Endothelial cell of umbilical vein (primary cell): Measurements from ENCODE around the gene HMG20A. TPM values are rescaled to one million over a fixed set of nuclear protein-coding genes. Genes with fewer than 3 reads are reported as not detected.
A peak's percentile ranks its signal among the peaks of the same experiment; 100 is the strongest.

Source experiments
- BruUV-seq: library from RNA; stranded (reverse); fragments of 400-500 nt; replicated peaks from 2 replicates; lab custom pipeline; 2021; lab: Mats Ljungman, UMichigan
- CTCF ChIA-PET: fragments of 300-600, 350-600 bp; sonication (Branson Sonifier 250); formaldehyde crosslinking; loops from one replicate; lab custom pipeline; 2021; ENCODE audit warnings: antibody characterized with exemption, inconsistent platforms; lab: Charles Lee
- POLR2A ChIA-PET: fragments of 300-600, 350-600 bp; sonication (Branson Sonifier 250); formaldehyde crosslinking; loops from one replicate; lab custom pipeline; 2021; ENCODE audit warnings: antibody characterized with exemption, inconsistent platforms; lab: Charles Lee
- DNase-seq: peaks from one replicate; pipeline ENCODE4 v3.0.0-alpha.2; 2011; ENCODE audit warnings: low read depth, low spot score
- FAIRE-seq: peaks from 2 replicates; lab custom pipeline; 2011; peaks lifted over from hg19 to GRCh38; lab: Jason Lieb, UNC
- H2AFZ ChIP-seq: 2 replicates; pipeline ENCODE4 v1.6.0; 2012; ENCODE audit warnings: low read depth, low read length, control low read depth, inconsistent platforms
- H3K27ac ChIP-seq: 2 replicates; pipeline ENCODE4 v1.5.1; 2011; ENCODE audit warnings: low read depth, mild to moderate bottlenecking, control low read depth, low read length, moderate library complexity; ENCODE audit not compliant: insufficient read depth
- H3K27me3 ChIP-seq, 2 experiments: 2 replicates each; pipeline versions ENCODE4 v1.6.0 to v1.6.1; 2011; ENCODE audit warnings: low read length in 2 of 2, mixed read lengths in 1 of 2; ENCODE audit not compliant: control insufficient read depth in 2 of 2, insufficient read depth in 2 of 2
- H3K36me3 ChIP-seq, 2 experiments: 2 replicates in 1 of 2; 3 replicates in 1 of 2; pipeline ENCODE4 v1.5.1; 2011; ENCODE audit warnings: low read length in 2 of 2, mild to moderate bottlenecking in 1 of 2, moderate library complexity in 1 of 2; ENCODE audit not compliant: control insufficient read depth in 2 of 2, insufficient read depth in 2 of 2; ENCODE audit errors: extremely low read depth in 1 of 2
- H3K4me1 ChIP-seq: 3 replicates; pipeline ENCODE4 v1.5.1; 2011; ENCODE audit warnings: mild to moderate bottlenecking, low read length; ENCODE audit not compliant: control insufficient read depth, insufficient read depth; ENCODE audit errors: extremely low read depth
- H3K4me2 ChIP-seq: 2 replicates; pipeline ENCODE4 v1.6.1; 2011; ENCODE audit warnings: low read length, control low read depth, mixed read lengths; ENCODE audit not compliant: insufficient read depth
- H3K4me3 ChIP-seq, 3 experiments: fragments of 200-600 bp in 1 of 3; sonication (generic), shearing (Covaris generic) in 1 of 3; replicated peaks in 1 of 3; 2 replicates each; pipeline ENCODE4 v1.5.1; 2011 to 2016; ENCODE audit warnings: control low read depth in 3 of 3, low read length in 3 of 3, mild to moderate bottlenecking in 2 of 3, inconsistent platforms in 1 of 3, low read depth in 1 of 3, moderate library complexity in 1 of 3; ENCODE audit not compliant: insufficient read depth in 1 of 3
- H3K79me2 ChIP-seq: 2 replicates; pipeline ENCODE4 v1.6.0; 2012; ENCODE audit warnings: low read length, inconsistent platforms; ENCODE audit not compliant: control insufficient read depth, insufficient read depth
- H3K9ac ChIP-seq: replicated peaks from 2 replicates; pipeline ENCODE3; 2011; ENCODE audit warnings: low read length, control low read depth; ENCODE audit not compliant: insufficient read depth; ENCODE audit errors: extremely low read depth
- H3K9me1 ChIP-seq: replicated peaks from 3 replicates; pipeline ENCODE4 v1.6.0; 2011; ENCODE audit warnings: mild to moderate bottlenecking, low read length; ENCODE audit not compliant: control insufficient read depth, insufficient read depth; ENCODE audit errors: extremely low read depth
- H3K9me3 ChIP-seq: replicated peaks from 2 replicates; pipeline ENCODE4 v1.5.1; 2012; ENCODE audit warnings: low read length, inconsistent platforms; ENCODE audit not compliant: control insufficient read depth, insufficient read depth
- H4K20me1 ChIP-seq: replicated peaks from 2 replicates; pipeline ENCODE3; 2011; ENCODE audit warnings: mild to moderate bottlenecking, low read length; ENCODE audit not compliant: control insufficient read depth, insufficient read depth; ENCODE audit errors: extremely low read depth
- CTCF ChIP-seq, 2 donors: IDR thresholded peaks; 1 replicate in 1 of 2; 2 replicates in 1 of 2; pipeline ENCODE4 v1.5.1; 2011; ENCODE audit warnings: low read length in 2 of 2, mild to moderate bottlenecking in 2 of 2, moderate library complexity in 2 of 2, control low read depth in 1 of 2, inconsistent platforms in 1 of 2, low read depth in 1 of 2; ENCODE audit not compliant: insufficient read depth in 1 of 2; ENCODE audit errors: extremely low read depth in 1 of 2
- FOS ChIP-seq: IDR thresholded peaks from 2 replicates; pipeline ENCODE4 v1.6.1; 2011; ENCODE audit warnings: mild to moderate bottlenecking, low read length, moderate library complexity, borderline replicate concordance; ENCODE audit not compliant: insufficient read depth
- GATA2 ChIP-seq: IDR thresholded peaks from 2 replicates; pipeline ENCODE4 v1.7.0; 2011; ENCODE audit warnings: low read depth, mild to moderate bottlenecking, moderate library complexity, mixed read lengths, low read length; ENCODE audit not compliant: insufficient read length, insufficient read depth
- JUN ChIP-seq: IDR thresholded peaks from 2 replicates; pipeline ENCODE4 v1.6.1; 2011; ENCODE audit warnings: borderline replicate concordance, low read depth; ENCODE audit not compliant: insufficient read length, insufficient read depth
- MYC ChIP-seq: IDR thresholded peaks from one replicate; pipeline ENCODE4 v1.6.1; 2011; ENCODE audit warnings: mild to moderate bottlenecking, low read depth, low read length
- POLR2A ChIP-seq: IDR thresholded peaks from 2 replicates; pipeline ENCODE4 v1.6.1; 2012; ENCODE audit warnings: low read depth, mild to moderate bottlenecking, control low read depth, low read length
- POLR2AphosphoS5 ChIP-seq: IDR thresholded peaks from 2 replicates; pipeline ENCODE4 v1.6.1; 2012; ENCODE audit warnings: low read depth, mild to moderate bottlenecking, control low read depth, low read length, moderate library complexity; ENCODE audit not compliant: insufficient read depth
- dilution Hi-C: fragments of 300-500 bp; cut with MboI; formaldehyde crosslinking; loops from one replicate; pipeline ENCODE4 v1.15.0; 2019; ENCODE audit warnings: low sequenced_read_pairs; ENCODE audit not compliant: extremely low pct_ligation_motif_present
- intact Hi-C: fragments of 100-400 bp; cut with micrococcal nuclease; formaldehyde crosslinking; loops from one replicate; pipeline ENCODE4 v1.10.0; 2022
- polyA plus RNA-seq, 4 experiments: library from polyadenylated mRNA; depleted of rRNA in 3 of 4; stranded (reverse) in 3 of 4; unstranded in 1 of 4; fragments of >200 nt; gene quantifications; 2 replicates each; pipeline versions ENCODE4 v1.2.1 to v1.2.3, GENCODE V29; 2011 to 2012; ENCODE audit warnings: missing spikeins in 1 of 4
- total RNA-seq: library from RNA; stranded (reverse); gene quantifications from 2 replicates; pipeline ENCODE4 v1.2.3, GENCODE V29; 2021
- TF ChIP-seq, protein P1 (sequence below): IDR thresholded peaks from 2 replicates; pipeline ENCODE4 v1.6.1; 2011; ENCODE audit not compliant: insufficient read depth, insufficient read length

The HMG20A gene
- total and polyA plus RNA-seq, 2 donors (not counting 3 experiments of a cell fraction or from before 2014, with no cell fraction given), result 35.8 to 44.0 TPM

GRCh38 chr15:77494964-77495363 lies 74.3 kb downstream of the HMG20A start:
- peak overlapping the region; percentile 94 for H3K27ac ChIP-seq
- no peaks in the 10 kb centered on the region for H4K20me1 ChIP-seq
- no peaks in the 10 kb centered on the region for H3K36me3 ChIP-seq
- FAIRE-seq (no peak), DNase-seq (no peak)
- H3K9me3 ChIP-seq, result no peaks in the 10 kb centered on the region
- TF ChIP-seq POLR2AphosphoS5, result no peak
- TF ChIP-seq POLR2A, result no peak
- intact Hi-C loops, result loop anchor here (1.0 to 5.0 kb wide), 2 partner anchors 8 to 168 kb away; no protein-coding TSS in a partner anchor
- no peak overlapping the region for H3K4me3 ChIP-seq
- no peaks in the 10 kb centered on the region for H3K27me3 ChIP-seq
- CTCF ChIA-PET, result interaction anchor here (1.4 to 6.7 kb wide), 5 partner anchors 14 to 375 kb away, joined by 5 to 96 read pairs (median 58); partner anchors contain the start of gene PEAK1
- peaks cover 53% of the 10 kb centered on the region for H3K4me1 ChIP-seq
- H2AFZ ChIP-seq, result no peak overlapping the region
- no peak overlapping the region for H3K4me2 ChIP-seq
- POLR2A ChIA-PET, result interaction anchor here (1.1 kb wide), 1 partner anchor 13 kb away, joined by 3 read pairs; no protein-coding TSS in a partner anchor
- H3K9ac ChIP-seq, result no peak overlapping the region
- H3K79me2 ChIP-seq, result no peaks in the 10 kb centered on the region
- BruUV-seq, result no TSS peak
- dilution Hi-C loops, result no loop called here
- no peaks in the 10 kb centered on the region for H3K9me1 ChIP-seq

DNA sequence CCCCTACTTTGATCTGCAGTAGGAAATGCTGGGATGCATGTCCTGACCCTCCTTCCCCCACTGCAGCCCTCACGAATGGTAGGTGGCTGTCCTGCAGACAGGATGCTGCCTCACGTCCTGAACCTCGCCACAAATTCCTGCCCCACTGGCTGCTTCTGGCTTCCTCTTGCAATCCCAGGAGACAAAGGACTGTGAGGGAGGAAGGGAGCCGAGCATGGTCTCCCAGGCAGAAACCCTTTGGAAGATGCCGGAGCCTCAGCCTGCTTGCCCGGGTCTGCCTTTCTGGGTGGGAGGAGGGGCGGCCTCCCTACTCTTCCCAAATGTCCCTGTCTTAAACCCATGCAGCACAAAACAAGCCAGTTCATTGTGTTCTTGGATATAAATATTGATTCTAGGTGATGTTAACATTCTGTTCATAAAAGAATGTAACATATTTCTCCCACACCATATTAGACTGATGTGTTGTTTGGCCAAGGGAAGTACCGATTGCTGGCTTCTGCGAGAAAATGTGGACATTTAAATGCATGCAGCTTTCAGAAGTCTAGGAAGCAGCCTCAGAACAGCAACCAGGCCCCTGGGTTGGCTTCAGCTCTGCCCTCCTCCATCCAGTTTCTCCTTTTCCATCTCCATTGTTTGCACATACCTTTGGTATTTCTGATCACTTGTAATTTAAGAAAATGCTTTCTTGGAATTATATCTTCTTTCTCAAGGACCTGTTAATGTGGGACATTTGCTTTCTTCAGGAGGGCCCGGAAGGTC lies 75.3 kb downstream of the HMG20A start:
- ChIA-PET POLR2A (interaction anchor here (1.0 to 1.2 kb wide), 2 partner anchors 13 to 47 kb away, joined by 3 read pairs; no protein-coding TSS in a partner anchor), CTCF (interaction anchor here (1.0 to 6.7 kb wide), 26 partner anchors 11 to 522 kb away, joined by 3 to 96 read pairs (median 6); partner anchors contain the start of genes HMG20A and PEAK1)
- dilution Hi-C loops, result no loop called here
- no peaks in the 10 kb centered on the region for H3K9me1 ChIP-seq
- H3K4me1 ChIP-seq, result peaks cover 53% of the 10 kb centered on the region
- H3K79me2 ChIP-seq, result no peaks in the 10 kb centered on the region
- DNase-seq, result peak; percentile 82
- H3K9me3 ChIP-seq, result no peaks in the 10 kb centered on the region
- no peak overlapping the region for H2AFZ ChIP-seq
- peak overlapping the region; percentile 49 for H3K4me2 ChIP-seq
- H3K36me3 ChIP-seq, result no peaks in the 10 kb centered on the region
- TF ChIP-seq GATA2, result peak; percentile 70
- TF ChIP-seq, protein P1, sequence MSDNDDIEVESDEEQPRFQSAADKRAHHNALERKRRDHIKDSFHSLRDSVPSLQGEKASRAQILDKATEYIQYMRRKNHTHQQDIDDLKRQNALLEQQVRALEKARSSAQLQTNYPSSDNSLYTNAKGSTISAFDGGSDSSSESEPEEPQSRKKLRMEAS, result no peak
- peak; percentile 84 for TF ChIP-seq POLR2AphosphoS5
- TF ChIP-seq POLR2A, result peak; percentile 15
- TF ChIP-seq FOS, result peak; percentile 78
- peak; percentile 94 for TF ChIP-seq MYC
- TF ChIP-seq JUN, result peak; percentile 41
- TF ChIP-seq CTCF (IDR thresholded peaks at IDR 0.05; ENCODE audit: extremely low read depth in 1 of 2, insufficient read depth in 1 of 2, low read depth in 1 of 2, low read length in 2 of 2), result no peak
- H3K4me3 ChIP-seq, result no peak overlapping the region
- peak overlapping the region; percentile 94 for H3K27ac ChIP-seq
- intact Hi-C loops, result loop anchor here (1.0 to 5.0 kb wide), 10 partner anchors 9 to 523 kb away; partner anchors contain the start of genes HMG20A and PEAK1
- FAIRE-seq, result peak; percentile 97
- TSS peak; percentile 93 for BruUV-seq
- H3K9ac ChIP-seq, result peak overlapping the region; percentile 85
- no peaks in the 10 kb centered on the region for H4K20me1 ChIP-seq
- no peaks in the 10 kb centered on the region for H3K27me3 ChIP-seq
